ELF-1 (cell line): ENCODE measurements around the gene KIF26A.

ENCODE experiments used
- DNase-seq: peaks from one replicate; pipeline ENCODE4 v3.0.0-alpha.2; 2016; ENCODE audit warnings: low read depth, low spot score

KIF26A gene

GRCh38 chr14:104221071-104221625 lies 82.8 kb downstream of the KIF26A start:
- no peak for DNase-seq

- DNase-seq = no peak
These were observed 83.4 kb downstream of the KIF26A start for GRCh38 chr14:104221636-104222369.

GRCh38 chr14:104222396-104223036 lies 84.1 kb downstream of the KIF26A start:
- DNase-seq = no peak

- peak; percentile 60 for DNase-seq
These were observed 85.0 kb downstream of the KIF26A start for GRCh38 chr14:104223101-104224041.

- peak; percentile 49 for DNase-seq
These were observed 85.7 kb downstream of the KIF26A start for GRCh38 chr14:104224131-104224505.

- DNase-seq = peak; percentile 71
These were observed 86.3 kb downstream of the KIF26A start for GRCh38 chr14:104224506-104225277.

GRCh38 chr14:104225278-104226190 lies 87.1 kb downstream of the KIF26A start:
- DNase-seq = peak; percentile 61

- DNase-seq = no peak
These were observed 88.3 kb downstream of the KIF26A start for GRCh38 chr14:104226421-104227383.

- DNase-seq = no peak
These were observed 89.4 kb downstream of the KIF26A start for GRCh38 chr14:104227806-104228205.

GRCh38 chr14:104228221-104228620 lies 89.8 kb downstream of the KIF26A start:
- no peak for DNase-seq

GRCh38 chr14:104228716-104229533 lies 90.5 kb downstream of the KIF26A start:
- DNase-seq = no peak

GRCh38 chr14:104229534-104230055 lies 91.2 kb downstream of the KIF26A start:
- DNase-seq = no peak

GRCh38 chr14:104230119-104230815 lies 91.9 kb downstream of the KIF26A start:
- DNase-seq = no peak
